Thoracic aorta (tissue), 2 donors: Measurements from ENCODE around the gene NRCAM. TPM values are rescaled to one million over a fixed set of nuclear protein-coding genes. Genes with fewer than 3 reads are reported as not detected.

ENCODE experiments used
- ATAC-seq: fragments of 150-250 bp; one replicate; pipeline ENCODE4 v1.8.0; 2017; ENCODE audit warnings: low read depth; ENCODE audit not compliant: insufficient number of reproducible peaks, low FRiP score
- DNase-seq: peaks from one replicate; pipeline ENCODE4 v3.0.0-alpha.2; 2020; ENCODE audit warnings: low spot score
- H3K27ac ChIP-seq, 2 donors: fragments of 200-600 bp; sonication (generic); 1 replicate in 1 of 2; 2 replicates in 1 of 2; pipeline ENCODE4 v1.5.1; 2016; ENCODE audit warnings: mild to moderate bottlenecking in 2 of 2, moderate library complexity in 2 of 2
- H3K27me3 ChIP-seq: fragments of 200-600 bp; sonication (generic); replicated peaks from 2 replicates; pipeline ENCODE4 v1.6.0; 2016; ENCODE audit warnings: mild to moderate bottlenecking; ENCODE audit not compliant: insufficient read depth
- H3K36me3 ChIP-seq: fragments of 200-600 bp; sonication (generic); one replicate; pipeline ENCODE4 v1.5.1; 2016
- H3K4me1 ChIP-seq, 2 donors: fragments of 200-600 bp; sonication (generic); 1 replicate in 1 of 2; 2 replicates in 1 of 2; pipeline versions ENCODE4 v1.5.1 to v1.6.0; 2016; ENCODE audit warnings: low read depth in 2 of 2, mild to moderate bottlenecking in 1 of 2; ENCODE audit not compliant: control insufficient read depth in 1 of 2
- H3K4me3 ChIP-seq: fragments of 200-600 bp; sonication (generic); 2 replicates; pipeline ENCODE4 v1.5.1; 2016; ENCODE audit warnings: mild to moderate bottlenecking
- H3K9me3 ChIP-seq: fragments of 200-600 bp; sonication (generic); 2 replicates; pipeline ENCODE4 v1.5.1; 2016
- total RNA-seq, 2 donors: library from RNA; depleted of rRNA; stranded (reverse); fragments of >200 nt; gene quantifications; one replicate each; pipeline versions ENCODE4 v1.1.0 to v1.2.3, GENCODE V29; 2016
- TF ChIP-seq, protein P1 (sequence below): fragments of 200-600 bp; sonication (generic); IDR thresholded peaks from one replicate; pipeline ENCODE4 v1.5.1; 2019; ENCODE audit warnings: antibody characterized with exemption

Gene NRCAM
- total RNA-seq, 2 donors from 2014 or later, result 2.4 to 3.3 TPM

DNA sequence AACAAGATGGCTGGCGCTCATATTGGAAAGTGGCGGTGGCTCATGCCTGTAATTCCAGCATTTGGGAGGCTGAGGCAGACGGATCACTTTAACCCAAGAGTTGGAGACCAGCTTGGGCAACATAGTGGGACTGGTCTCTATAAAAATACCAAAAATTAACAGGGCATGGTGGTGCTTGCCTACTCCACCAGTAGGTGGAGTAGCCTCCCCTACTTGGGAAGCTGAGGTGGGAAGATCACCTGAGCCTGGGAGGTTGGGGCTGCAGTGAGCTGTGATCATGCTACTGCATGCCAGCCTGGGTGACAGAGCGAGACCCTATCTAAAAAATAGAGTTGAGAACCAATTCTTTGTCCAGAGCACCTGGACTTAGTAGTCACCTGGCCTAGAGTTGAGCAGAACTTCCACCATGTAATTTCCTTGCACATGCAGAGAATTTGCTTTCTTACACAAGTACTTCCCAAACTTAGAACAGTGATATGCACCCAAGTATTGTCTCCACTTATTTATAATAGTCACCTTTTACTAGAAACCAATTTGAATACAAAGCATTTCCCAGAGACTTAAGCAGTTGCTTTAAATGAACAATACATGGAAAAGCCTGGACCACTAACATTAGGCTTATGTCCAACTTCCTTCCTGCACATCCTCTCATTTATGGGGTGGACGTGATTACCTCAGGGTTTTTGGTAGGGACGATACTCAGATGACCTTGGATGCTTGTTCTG is 342.0 kb downstream of the NRCAM start:
- DNase-seq, result no peak

DNA sequence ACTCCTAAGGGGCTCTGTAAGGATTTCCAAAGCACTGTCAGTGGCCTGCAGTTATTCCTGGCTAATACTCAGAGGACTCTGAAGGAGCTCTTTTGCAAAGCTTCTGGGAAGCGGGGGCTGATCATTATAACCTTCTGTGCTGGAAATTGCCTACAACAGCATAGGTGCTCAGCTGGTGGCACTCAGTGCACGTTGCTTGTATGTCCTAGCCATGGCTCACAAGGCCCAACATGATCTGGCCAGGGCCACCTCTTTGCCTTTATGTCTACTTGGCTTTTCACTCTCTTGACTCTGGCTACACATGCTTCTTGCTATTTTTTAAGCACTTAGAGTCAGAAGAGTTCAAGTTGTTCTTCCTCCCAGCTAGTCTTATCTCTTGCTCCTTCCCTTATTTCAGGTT is 343.6 kb downstream of the NRCAM start:
- DNase-seq, result no peak
- Histone ChIP-seq H3K4me1 (no peaks in the 10 kb centered on the region), H3K4me3 (no peak overlapping the region), H3K27ac (no peak overlapping the region), H3K9me3 (no peaks in the 10 kb centered on the region), H3K36me3 (no peaks in the 10 kb centered on the region), H3K27me3 (no peaks in the 10 kb centered on the region)
- TF ChIP-seq, protein P1, sequence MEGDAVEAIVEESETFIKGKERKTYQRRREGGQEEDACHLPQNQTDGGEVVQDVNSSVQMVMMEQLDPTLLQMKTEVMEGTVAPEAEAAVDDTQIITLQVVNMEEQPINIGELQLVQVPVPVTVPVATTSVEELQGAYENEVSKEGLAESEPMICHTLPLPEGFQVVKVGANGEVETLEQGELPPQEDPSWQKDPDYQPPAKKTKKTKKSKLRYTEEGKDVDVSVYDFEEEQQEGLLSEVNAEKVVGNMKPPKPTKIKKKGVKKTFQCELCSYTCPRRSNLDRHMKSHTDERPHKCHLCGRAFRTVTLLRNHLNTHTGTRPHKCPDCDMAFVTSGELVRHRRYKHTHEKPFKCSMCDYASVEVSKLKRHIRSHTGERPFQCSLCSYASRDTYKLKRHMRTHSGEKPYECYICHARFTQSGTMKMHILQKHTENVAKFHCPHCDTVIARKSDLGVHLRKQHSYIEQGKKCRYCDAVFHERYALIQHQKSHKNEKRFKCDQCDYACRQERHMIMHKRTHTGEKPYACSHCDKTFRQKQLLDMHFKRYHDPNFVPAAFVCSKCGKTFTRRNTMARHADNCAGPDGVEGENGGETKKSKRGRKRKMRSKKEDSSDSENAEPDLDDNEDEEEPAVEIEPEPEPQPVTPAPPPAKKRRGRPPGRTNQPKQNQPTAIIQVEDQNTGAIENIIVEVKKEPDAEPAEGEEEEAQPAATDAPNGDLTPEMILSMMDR, result no peak
- no peak for ATAC-seq

More for the DNA sequence above, 342.0 kb downstream of the NRCAM start:
- H3K27me3 ChIP-seq, result no peaks in the 10 kb centered on the region
- no peaks in the 10 kb centered on the region for H3K4me1 ChIP-seq
- H3K4me3 ChIP-seq, result no peak overlapping the region
- H3K27ac ChIP-seq, result no peak overlapping the region
- no peak for ATAC-seq
- TF ChIP-seq, protein P1, result no peak
- H3K9me3 ChIP-seq, result no peaks in the 10 kb centered on the region
- H3K36me3 ChIP-seq, result no peaks in the 10 kb centered on the region

DNA sequence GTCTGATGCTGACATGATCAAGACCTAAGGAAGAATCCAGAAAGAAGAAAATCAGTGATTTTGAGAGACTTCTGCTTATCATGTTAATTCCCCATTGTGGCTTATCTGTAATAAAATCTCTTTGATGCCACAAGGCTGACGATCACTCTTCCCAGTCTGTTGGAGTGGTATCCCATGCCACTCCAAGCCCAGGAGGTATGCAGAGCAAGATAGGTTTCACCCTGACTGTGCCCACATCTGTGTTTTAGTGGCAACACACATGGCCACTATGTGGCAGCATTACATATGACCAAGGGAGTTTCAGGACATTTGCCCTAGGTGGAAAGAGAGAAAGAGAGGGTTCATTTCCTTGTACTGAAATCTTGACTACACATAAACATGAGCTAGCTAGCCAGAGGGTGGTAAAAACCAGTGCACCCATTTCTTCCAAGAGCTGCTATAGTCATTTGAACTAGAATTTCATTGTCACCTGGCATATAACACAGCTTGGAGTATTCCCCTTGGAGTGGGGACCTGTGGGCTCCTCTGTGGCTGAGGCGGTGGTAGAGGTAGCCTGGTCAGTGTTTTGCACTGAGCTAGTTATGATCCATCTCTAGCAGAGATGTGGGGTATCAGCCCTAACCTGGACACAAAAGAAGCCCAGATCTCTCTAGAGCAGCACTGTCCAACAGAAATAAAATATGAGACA is 346.9 kb downstream of the NRCAM start:
- TF ChIP-seq, protein P1, result no peak
- no peak overlapping the region for H3K4me3 ChIP-seq
- ATAC-seq (no peak), DNase-seq (no peak)
- no peaks in the 10 kb centered on the region for H3K36me3 ChIP-seq
- H3K27ac ChIP-seq, result no peak overlapping the region
- no peaks in the 10 kb centered on the region for H3K4me1 ChIP-seq
- H3K27me3 ChIP-seq, result no peaks in the 10 kb centered on the region
- H3K9me3 ChIP-seq, result no peaks in the 10 kb centered on the region

DNA sequence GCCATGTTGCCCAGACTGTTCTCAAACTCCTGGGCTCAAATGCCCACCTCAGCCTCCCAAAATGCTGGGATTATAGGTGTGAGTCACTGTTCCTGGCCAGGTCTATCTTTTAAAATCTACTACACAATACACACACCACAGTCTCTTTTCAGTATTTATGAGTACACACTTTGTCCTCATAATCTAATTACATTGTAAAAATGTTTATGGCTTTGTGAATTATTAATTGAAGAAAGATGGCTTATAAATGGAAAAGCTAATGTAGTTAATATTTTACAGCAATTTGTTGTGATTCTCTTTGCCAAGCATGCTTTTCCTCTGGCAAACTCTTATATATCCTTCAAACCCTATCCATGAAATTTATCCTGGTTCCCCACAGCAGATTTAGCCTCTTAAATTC is 348.1 kb downstream of the NRCAM start:
- TF ChIP-seq, protein P1, result no peak
- ATAC-seq, result no peak
- no peak overlapping the region for H3K27ac ChIP-seq

DNA sequence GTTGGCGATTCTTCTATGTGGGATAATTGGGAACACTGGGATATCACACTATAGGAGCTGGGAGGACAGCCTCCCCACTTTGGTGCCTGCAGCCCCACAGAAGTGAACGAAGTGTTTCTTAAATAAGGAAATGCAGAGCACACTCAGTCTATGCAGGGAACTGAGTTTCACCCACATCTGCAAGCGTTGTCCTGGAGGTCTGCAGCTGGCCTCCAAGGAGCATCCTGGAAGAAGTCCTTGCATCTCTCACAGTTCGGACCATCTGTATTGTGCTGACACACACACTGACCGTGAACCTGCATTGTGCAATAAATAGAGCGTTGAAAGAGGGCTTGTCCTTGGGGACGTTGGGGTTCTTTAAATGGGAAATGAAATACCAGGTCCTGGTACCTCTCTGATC is 351.9 kb downstream of the NRCAM start:
- Histone ChIP-seq H3K36me3 (no peaks in the 10 kb centered on the region), H3K4me3 (no peak overlapping the region), H3K9me3 (no peaks in the 10 kb centered on the region), H3K27ac (no peak overlapping the region), H3K4me1 (no peaks in the 10 kb centered on the region), H3K27me3 (no peaks in the 10 kb centered on the region)
- ATAC-seq (no peak), DNase-seq (no peak)
- TF ChIP-seq, protein P1, result no peak

More for the DNA sequence above, 348.1 kb downstream of the NRCAM start:
- H3K27me3 ChIP-seq, result no peaks in the 10 kb centered on the region
- H3K4me3 ChIP-seq, result no peak overlapping the region
- H3K4me1 ChIP-seq, result no peaks in the 10 kb centered on the region
- no peaks in the 10 kb centered on the region for H3K36me3 ChIP-seq
- no peaks in the 10 kb centered on the region for H3K9me3 ChIP-seq
- no peak for DNase-seq
